HCT116 (cell line): ENCODE results near the gene AP5S1. TPM values are rescaled to one million over a fixed set of nuclear protein-coding genes. Genes with fewer than 3 reads are reported as not detected.
A peak's percentile ranks its signal among the peaks of the same experiment; 100 is the strongest.

ENCODE experiments used
- ATAC-seq: fragments of 200-7000 bp; cut with Tn5 transposase; 2 replicates; pipeline ENCODE4 v1.9.1; 2020; ENCODE audit warnings: mild to moderate bottlenecking, moderate library complexity
- BruUV-seq: library from RNA; stranded (reverse); fragments of 400-500 nt; replicated peaks from 2 replicates; lab custom pipeline; 2021; lab: Mats Ljungman, UMichigan
- CTCF ChIA-PET: fragments of 300-600 bp; sonication (Branson Sonifier 250); formaldehyde crosslinking; loops from one replicate; lab custom pipeline; 2021; ENCODE audit warnings: antibody characterized with exemption; lab: Charles Lee
- POLR2A ChIA-PET: fragments of 300-600, 350-600 bp; sonication (Branson Sonifier 250); formaldehyde crosslinking; loops from one replicate; lab custom pipeline; 2021; ENCODE audit warnings: antibody characterized with exemption; lab: Charles Lee
- RAD21 ChIA-PET, 2 experiments: fragments of 300-600 bp; sonication (Branson Sonifier 250); formaldehyde crosslinking; loops; one replicate each; lab custom pipeline; 2023; ENCODE audit warnings: low total read pairs in 2 of 2; ENCODE audit not compliant: uncharacterized antibody in 2 of 2, unreplicated experiment in 2 of 2, low non-redundant PET in 1 of 2; lab: Charles Lee
- DNase-seq: peaks from one replicate; pipeline ENCODE4 v3.0.0-alpha.2; 2010; ENCODE audit warnings: low read depth, low spot score
- H2AFZ ChIP-seq: fragments of 200-600 bp; shearing (Covaris generic), sonication (generic); 2 replicates; pipeline ENCODE4 v1.6.1; 2017; ENCODE audit warnings: low read depth, mixed run types, mixed read lengths, antibody characterized with exemption, low read length; ENCODE audit not compliant: poor library complexity, severe bottlenecking
- H3K27ac ChIP-seq: 2 replicates; pipeline ENCODE4 v1.5.1; 2012; ENCODE audit warnings: low read depth, low read length
- H3K27me3 ChIP-seq: fragments of 200-600 bp; sonication (generic); 2 replicates; pipeline ENCODE4 v1.6.1; 2016; ENCODE audit warnings: mixed run types, low read length, mixed read lengths; ENCODE audit not compliant: insufficient read depth
- H3K36me3 ChIP-seq, 2 experiments: fragments of 200-500 bp in 1 of 2; fragments of 200-600 bp in 1 of 2; sonication (Bioruptor generic) in 1 of 2; sonication (generic) in 1 of 2; 2 replicates each; pipeline versions ENCODE4 v1.5.1 to v1.6.1; 2014 to 2016; ENCODE audit warnings: low read length in 2 of 2, inconsistent platforms in 1 of 2, mixed read lengths in 1 of 2, mixed run types in 1 of 2; ENCODE audit not compliant: insufficient read depth in 2 of 2, control insufficient read depth in 1 of 2
- H3K4me1 ChIP-seq, 2 experiments: fragments of 200-600 bp in 1 of 2; sonication (generic) in 1 of 2; 2 replicates each; pipeline versions ENCODE4 v1.5.1 to v1.6.1; 2012 to 2017; ENCODE audit warnings: low read length in 2 of 2, inconsistent platforms in 1 of 2, mild to moderate bottlenecking in 1 of 2, mixed read lengths in 1 of 2, mixed run types in 1 of 2, moderate library complexity in 1 of 2; ENCODE audit not compliant: insufficient read depth in 2 of 2, control insufficient read depth in 1 of 2
- H3K4me2 ChIP-seq: fragments of 200-600 bp; sonication (generic); 2 replicates; pipeline ENCODE4 v1.6.1; 2017; ENCODE audit warnings: mixed run types, low read length, mixed read lengths
- H3K4me3 ChIP-seq, 2 experiments: fragments of 200-600 bp in 1 of 2; sonication (generic) in 1 of 2; replicated peaks in 1 of 2; 2 replicates each; pipeline ENCODE4 v1.5.1; 2011 to 2016; ENCODE audit warnings: low read length in 2 of 2, control low read depth in 1 of 2, low read depth in 1 of 2, mild to moderate bottlenecking in 1 of 2, mixed read lengths in 1 of 2, mixed run types in 1 of 2
- H3K79me2 ChIP-seq: fragments of 200-600 bp; sonication (generic); 2 replicates; pipeline ENCODE4 v1.6.1; 2017; ENCODE audit warnings: mild to moderate bottlenecking, mixed run types, low read length, moderate library complexity, mixed read lengths; ENCODE audit not compliant: insufficient read depth
- H3K9ac ChIP-seq: fragments of 200-600 bp; sonication (generic); 2 replicates; pipeline ENCODE4 v1.6.1; 2016; ENCODE audit warnings: low read length, mixed read lengths
- H3K9me2 ChIP-seq: fragments of 200-600 bp; sonication (generic), shearing (Covaris generic); 2 replicates; pipeline ENCODE4 v1.6.1; 2017; ENCODE audit warnings: mixed run types, mild to moderate bottlenecking, moderate library complexity; ENCODE audit not compliant: insufficient read depth
- H3K9me3 ChIP-seq, 2 experiments: fragments of 200-500 bp in 1 of 2; fragments of 200-600 bp in 1 of 2; sonication (Bioruptor generic) in 1 of 2; sonication (generic) in 1 of 2; 2 replicates each; pipeline ENCODE4 v1.6.1; 2014 to 2017; ENCODE audit warnings: low read length in 2 of 2, mixed read lengths in 2 of 2, inconsistent platforms in 1 of 2, low read depth in 1 of 2, mild to moderate bottlenecking in 1 of 2, mixed run types in 1 of 2, moderate library complexity in 1 of 2; ENCODE audit not compliant: control insufficient read depth in 1 of 2, insufficient read depth in 1 of 2
- H4K20me1 ChIP-seq: fragments of 200-600 bp; sonication (generic), shearing (Covaris generic); 2 replicates; pipeline ENCODE4 v1.6.1; 2017; ENCODE audit warnings: mixed run types, mild to moderate bottlenecking, moderate library complexity; ENCODE audit not compliant: insufficient read depth
- CEBPB ChIP-seq: IDR thresholded peaks from 2 replicates; pipeline ENCODE4 v1.6.1; 2012; ENCODE audit warnings: low read depth
- ELF1 ChIP-seq: IDR thresholded peaks from 2 replicates; pipeline ENCODE4 v1.6.1; 2012; ENCODE audit warnings: low read depth, borderline replicate concordance
- EZH2 ChIP-seq: fragments of 200-600 bp; sonication (generic); IDR thresholded peaks from 2 replicates; pipeline ENCODE4 v1.6.1; 2017; ENCODE audit warnings: antibody characterized with exemption, mixed run types
- EZH2phosphoT487 ChIP-seq: fragments of 200-600 bp; IDR thresholded peaks from 2 replicates; pipeline ENCODE4 v1.6.1; 2018; ENCODE audit warnings: antibody characterized with exemption, borderline replicate concordance
- FOSL1 ChIP-seq: IDR thresholded peaks from 2 replicates; pipeline ENCODE4 v1.6.1; 2012; ENCODE audit warnings: low read depth
- POLR2A ChIP-seq: IDR thresholded peaks from 2 replicates; pipeline ENCODE4 v1.7.0; 2011; ENCODE audit warnings: borderline replicate concordance; ENCODE audit not compliant: insufficient read depth, insufficient read length; ENCODE audit errors: extremely low read depth
- POLR2AphosphoS5 ChIP-seq: IDR thresholded peaks from 2 replicates; pipeline ENCODE4 v1.6.1; 2011; ENCODE audit warnings: mild to moderate bottlenecking, low read depth, low read length, moderate library complexity
- RAD21 ChIP-seq: IDR thresholded peaks from 2 replicates; pipeline ENCODE4 v1.6.1; 2012; ENCODE audit warnings: low read depth, mild to moderate bottlenecking
- REST ChIP-seq: IDR thresholded peaks from 2 replicates; pipeline ENCODE4 v1.6.1; 2012; ENCODE audit warnings: low read depth
- SIN3A ChIP-seq: IDR thresholded peaks from 2 replicates; pipeline ENCODE4 v1.6.1; 2012; ENCODE audit warnings: low read depth
- SRF ChIP-seq: IDR thresholded peaks from 2 replicates; pipeline ENCODE4 v1.6.1; 2012; ENCODE audit warnings: low read depth
- TCF7L2 ChIP-seq: IDR thresholded peaks from 2 replicates; pipeline ENCODE4 v1.7.0; 2011; ENCODE audit warnings: borderline replicate concordance, inconsistent platforms; ENCODE audit not compliant: insufficient read depth, insufficient read length; ENCODE audit errors: extremely low read depth
- ZBTB33 ChIP-seq: IDR thresholded peaks from 2 replicates; pipeline ENCODE4 v1.6.1; 2011; ENCODE audit warnings: mild to moderate bottlenecking, low read length, moderate library complexity; ENCODE audit not compliant: insufficient replicate concordance; ENCODE audit errors: extremely low read depth
- ZFX ChIP-seq: fragments of 450-650 bp; IDR thresholded peaks from 2 replicates; pipeline ENCODE4 v1.6.1; 2017
- intact Hi-C: fragments of 100-400 bp; cut with micrococcal nuclease; formaldehyde crosslinking; loops from 2 replicates; pipeline ENCODE4 v1.10.0; 2022
- total RNA-seq: library from RNA; stranded (reverse); gene quantifications from one replicate; pipeline ENCODE4 v1.2.1, GENCODE V29; 2021; ENCODE audit not compliant: unreplicated experiment

The AP5S1 gene
- total RNA-seq, 1 experiment from 2014 or later, result 12.1 TPM

DNA sequence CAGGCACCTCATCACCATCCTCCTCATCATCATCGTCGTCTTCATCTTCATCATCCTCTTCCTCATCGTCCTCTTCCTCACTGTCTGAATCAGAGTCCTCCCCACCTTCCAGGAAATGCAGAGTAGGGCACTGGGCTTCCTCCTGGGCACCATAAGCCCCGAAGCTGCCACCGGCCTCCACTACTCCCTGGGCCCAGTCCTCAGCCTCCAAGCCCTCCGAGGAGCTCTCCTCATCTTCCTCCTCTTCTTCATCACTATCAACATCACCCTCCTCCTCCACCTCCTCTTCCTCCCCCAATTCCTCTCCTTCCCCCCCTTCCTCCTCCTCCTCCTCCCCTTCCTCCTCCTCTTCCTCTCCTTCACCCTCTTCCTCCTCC, 35.5 kb upstream of the AP5S1 start:
- Histone ChIP-seq H4K20me1 (no peaks in the 10 kb centered on the region), H3K4me2 (peak overlapping the region; percentile 88)
- ChIA-PET CTCF (no interaction called here), RAD21 (interaction anchor here in 1 of 2 experiments (0.8 kb wide), 1 partner anchor 70 kb away, joined by 4 read pairs; no protein-coding TSS in a partner anchor)
- TF ChIP-seq EZH2phosphoT487 (no peak), FOSL1 (no peak), SIN3A (no peak), TCF7L2 (no peak), CEBPB (no peak), ZBTB33 (no peak), POLR2A (no peak), SRF (no peak), ZFX (no peak), EZH2 (no peak), ELF1 (no peak), RAD21 (no peak), REST (no peak), POLR2AphosphoS5 (no peak)
- TF ChIP-seq, all 23 proteins: peak for 0
- Histone ChIP-seq H3K9me3 (no peaks in the 10 kb centered on the region), H3K4me1 (peaks cover 25 to 47% of the 10 kb centered on the region in 2 experiments), H2AFZ (no peak overlapping the region), H3K36me3 (peaks cover 0 to 8% of the 10 kb centered on the region in 2 experiments; a peak in 1 of 4 replicates), H3K9ac (peak overlapping the region; percentile 72; the same call in 1 of the 2 replicates), H3K79me2 (peaks cover 27% of the 10 kb centered on the region), H3K27me3 (no peaks in the 10 kb centered on the region), H3K4me3 (peak overlapping the region in 1 of 2 experiments; percentile 70; a peak in 1 of 4 replicates), H3K9me2 (no peaks in the 10 kb centered on the region), H3K27ac (peak overlapping the region; percentile 81; the same call in 1 of the 2 replicates)
- intact Hi-C loops, result loop anchor here (5.0 kb wide), 1 partner anchor 302 kb away; no protein-coding TSS in a partner anchor
- no peak for DNase-seq
- BruUV-seq, result no TSS peak
- ATAC-seq, result no peak
- POLR2A ChIA-PET, result no interaction called here
